HepG2 (cell line): ENCODE results near the gene KIF17. TPM values are rescaled to one million over a fixed set of nuclear protein-coding genes. Genes with fewer than 3 reads are reported as not detected.

Source experiments
- ATAC-seq: fragments of 200-7000 bp; cut with Tn5 transposase; 3 replicates; pipeline ENCODE4 v1.9.1; 2020; ENCODE audit warnings: mild to moderate bottlenecking, moderate library complexity
- BruUV-seq: library from RNA; stranded (reverse); fragments of 400-500 nt; replicated peaks from 2 replicates; lab custom pipeline; 2021; lab: Mats Ljungman, UMichigan
- CTCF ChIA-PET: fragments of 300-600 bp; formaldehyde crosslinking; extraction: SDS; loops from one replicate; lab custom pipeline; 2021; ENCODE audit warnings: low total read pairs, inconsistent platforms, low intra/inter-chr PET ratio; lab: Yijun Ruan, JAX
- POLR2A ChIA-PET: fragments of 350-600 bp; sonication (Branson Sonifier 250); formaldehyde crosslinking; loops from one replicate; lab custom pipeline; 2020; ENCODE audit warnings: antibody characterized with exemption, inconsistent platforms; lab: Yijun Ruan, JAX
- DNase-seq: peaks from one replicate; pipeline ENCODE4 v3.0.0-alpha.2; 2015; ENCODE audit warnings: low spot score
- FAIRE-seq: peaks from 3 replicates; lab custom pipeline; 2011; peaks lifted over from hg19 to GRCh38; lab: Jason Lieb, UNC
- H2AFZ ChIP-seq: one replicate; pipeline ENCODE4 v1.6.1; 2011; ENCODE audit warnings: low read length, inconsistent platforms
- H3K27ac ChIP-seq: fragments of 300-600 bp; 3 replicates; pipeline ENCODE4 v1.8.0; 2011; ENCODE audit warnings: mixed run types, mild to moderate bottlenecking, mixed read lengths, low read length, inconsistent platforms; ENCODE audit not compliant: insufficient read depth; ENCODE audit errors: extremely low read length
- H3K27me3 ChIP-seq, 2 experiments: fragments of 200-600 bp in 1 of 2; 2 replicates in 1 of 2; 3 replicates in 1 of 2; pipeline versions ENCODE4 v1.6.0 to v1.8.0; 2011; ENCODE audit warnings: low read length in 2 of 2, mild to moderate bottlenecking in 2 of 2, moderate library complexity in 2 of 2, inconsistent platforms in 1 of 2; ENCODE audit not compliant: insufficient read depth in 2 of 2, control insufficient read depth in 1 of 2
- H3K36me3 ChIP-seq, 2 experiments: fragments of 200-600 bp in 1 of 2; replicated peaks in 1 of 2; 2 replicates in 1 of 2; 3 replicates in 1 of 2; pipeline versions ENCODE4 v1.5.1 to v1.8.0; 2011; ENCODE audit warnings: low read length in 2 of 2, inconsistent platforms in 1 of 2; ENCODE audit not compliant: insufficient read depth in 2 of 2, control insufficient read depth in 1 of 2
- H3K4me1 ChIP-seq: 2 replicates; pipeline ENCODE4 v1.5.1; 2012; ENCODE audit warnings: low read length, inconsistent platforms; ENCODE audit not compliant: insufficient read depth
- H3K4me2 ChIP-seq: 2 replicates; pipeline ENCODE4 v1.6.0; 2011; ENCODE audit warnings: low read depth, low read length, inconsistent platforms
- H3K4me3 ChIP-seq, 3 experiments: fragments of 200-600 bp in 1 of 3; sonication (generic), shearing (Covaris generic) in 1 of 3; replicated peaks in 1 of 3; 2 replicates each; pipeline ENCODE4 v1.5.1; 2011 to 2016; ENCODE audit warnings: low read length in 3 of 3, inconsistent platforms in 2 of 3, low read depth in 2 of 3, mild to moderate bottlenecking in 2 of 3, control low read depth in 1 of 3, mixed read lengths in 1 of 3; ENCODE audit not compliant: insufficient read depth in 1 of 3
- H3K79me2 ChIP-seq: one replicate; pipeline ENCODE4 v1.6.1; 2011; ENCODE audit warnings: low read length, inconsistent platforms; ENCODE audit not compliant: insufficient read depth
- H3K9ac ChIP-seq: 2 replicates; pipeline ENCODE4 v1.6.0; 2011; ENCODE audit warnings: mild to moderate bottlenecking, low read depth, low read length, inconsistent platforms; ENCODE audit not compliant: insufficient read depth
- H3K9me3 ChIP-seq: 2 replicates; pipeline ENCODE4 v1.5.1; 2012; ENCODE audit warnings: mild to moderate bottlenecking, low read length
- H4K20me1 ChIP-seq: 2 replicates; pipeline ENCODE4 v1.6.0; 2011; ENCODE audit warnings: inconsistent platforms, mild to moderate bottlenecking, low read length, moderate library complexity; ENCODE audit not compliant: insufficient read depth
- RERE ChIP-seq: IDR thresholded peaks from 2 replicates; pipeline ENCODE4 v1.6.1; 2016; ENCODE audit warnings: low read depth, missing genetic modification reagents, missing compliant biosample characterization
- SIX1 ChIP-seq: sonication (generic); formaldehyde crosslinking; IDR thresholded peaks from 2 replicates; pipeline ENCODE4 v1.4.0; 2020; ENCODE audit warnings: missing genetic modification reagents, borderline replicate concordance
- SKIL ChIP-seq: sonication (generic); formaldehyde crosslinking; IDR thresholded peaks from 2 replicates; pipeline ENCODE4 v1.8.0; 2022; ENCODE audit warnings: missing genetic modification reagents, mild to moderate bottlenecking, moderate library complexity, borderline replicate concordance
- TARDBP ChIP-seq: sonication (generic); formaldehyde crosslinking; IDR thresholded peaks from 2 replicates; pipeline ENCODE4 v1.8.0; 2022; ENCODE audit warnings: mild to moderate bottlenecking, missing genetic modification reagents
- TEAD3 ChIP-seq: optimal IDR thresholded peaks from 2 replicates; pipeline ENCODE3; 2016; ENCODE audit warnings: borderline replicate concordance
- THAP11 ChIP-seq: IDR thresholded peaks from 2 replicates; pipeline ENCODE4 v1.6.1; 2016; ENCODE audit warnings: missing biosample characterization, missing genetic modification reagents
- TRIM22 ChIP-seq: fragments of 450-650 bp; IDR thresholded peaks from 2 replicates; pipeline ENCODE4 v1.6.1; 2017
- ZBTB33 ChIP-seq: sonication (generic); formaldehyde crosslinking; IDR thresholded peaks from 2 replicates; pipeline ENCODE4 v1.4.0; 2020; ENCODE audit warnings: missing genetic modification reagents
- ZNF550 ChIP-seq: sonication (generic); formaldehyde crosslinking; IDR thresholded peaks from 2 replicates; pipeline ENCODE4 v1.4.0; 2020; ENCODE audit warnings: mild to moderate bottlenecking, missing genetic modification reagents, borderline replicate concordance
- ZNF773 ChIP-seq: sonication (generic); formaldehyde crosslinking; IDR thresholded peaks from 2 replicates; pipeline ENCODE4 v1.4.0; 2020; ENCODE audit warnings: missing genetic modification reagents, borderline replicate concordance
- ZNF777 ChIP-seq: sonication (generic); formaldehyde crosslinking; IDR thresholded peaks from 2 replicates; pipeline ENCODE4 v1.4.0; 2020; ENCODE audit warnings: missing genetic modification reagents
- WGBS: methylation state at CpG from one replicate; pipeline ENCODE4 v1.1.6; 2017; ENCODE audit warnings: low lambda C conversion rate; 5-methylcytosine and 5-hydroxymethylcytosine counted together
- in situ Hi-C: cut with HindIII; loops from 2 replicates; pipeline ENCODE4 v1.10.0; 2017; ENCODE audit warnings: low pct_unique_long_range_greater_than_20kb; ENCODE audit not compliant: extremely low pct_ligation_motif_present
- intact Hi-C: fragments of 100-400 bp; cut with micrococcal nuclease; formaldehyde crosslinking; loops from one replicate; pipeline ENCODE4 v1.10.0; 2022; ENCODE audit not compliant: unreplicated experiment
- polyA plus RNA-seq, 8 experiments: library from polyadenylated mRNA; depleted of rRNA in 3 of 8; stranded (reverse) in 7 of 8; unstranded in 1 of 8; fragments of >200 nt; fragmentation: Illumina TruSeq in 4 of 8; extraction: Trizol in 4 of 8; gene quantifications; 2 replicates each; pipeline versions ENCODE4 v1.2.1 to v1.2.3, GENCODE V29; 2011 to 2016; ENCODE audit warnings: low read depth in 4 of 8, missing spikeins in 1 of 8, mixed read lengths in 1 of 8; ENCODE audit not compliant: insufficient read depth in 1 of 8
- total RNA-seq, 5 experiments: library from RNA; depleted of rRNA; stranded (reverse); fragments of >200 nt; fragmentation: Illumina TruSeq; extraction: Trizol; gene quantifications; 2 replicates each; pipeline ENCODE4 v1.2.3, GENCODE V29; 2016; ENCODE audit warnings: low read depth in 1 of 5

KIF17 gene
- total and polyA plus RNA-seq, 2 of the 13 experiments (the other 11 are each of a cell fraction or from before 2014, with no cell fraction given), result 0.24 to 0.44 TPM

- ChIA-PET CTCF (no interaction called here), POLR2A (interaction anchor here (0.6 to 2.9 kb wide), 18 partner anchors 9 to 1391 kb away, joined by 3 to 24 read pairs (median 4); partner anchors contain the start of genes CDC42, FAM43B, HP1BP3 and PINK1)
- DNase-seq (peak; percentile 98), ATAC-seq (peak; percentile 95), FAIRE-seq (peak; percentile 96)
- Histone ChIP-seq H3K27ac (peak within 1 kb of the TSS; percentile 66), H4K20me1 (no peaks in the 10 kb centered on the region), H3K4me2 (peak within 1 kb of the TSS; percentile 81), H3K36me3 (peaks cover 13 to 25% of the 10 kb centered on the region in 2 experiments), H3K4me3 (peak within 1 kb of the TSS; percentile 77 to 98 (median 89)), H3K9ac (peak within 1 kb of the TSS; percentile 85), H3K79me2 (peaks cover 46% of the 10 kb centered on the region), H3K27me3 (no peaks in the 10 kb centered on the region; a peak in 1 of 5 replicates), H3K4me1 (peaks cover 47% of the 10 kb centered on the region), H3K9me3 (no peaks in the 10 kb centered on the region), H2AFZ (no peak within 1 kb of the TSS)
- under 1% methylated on average over 17 of the region's 58 CpGs for WGBS
- intact Hi-C loops, result no loop called here
- in situ Hi-C loops, result no loop called here
- BruUV-seq, result no TSS peak
- no peak for TF ChIP-seq TEAD3 (CRISPR knock-in tag)
- TF ChIP-seq ZNF773, result peak; percentile 72; the same call in 1 of the 2 replicates
- no peak for TF ChIP-seq ZBTB33 (CRISPR knock-in tag)
- peak; percentile 94 for TF ChIP-seq THAP11 (CRISPR knock-in tag)
- peak; percentile 86 for TF ChIP-seq TARDBP (CRISPR knock-in tag)
- TF ChIP-seq RERE (CRISPR knock-in tag), result no peak
- TF ChIP-seq SIX1 (CRISPR knock-in tag), result no peak
- 0 out of 2 replicates have a peak, but pooled peaks have one; percentile 14 for TF ChIP-seq SKIL (CRISPR knock-in tag)
- TF ChIP-seq TRIM22, result no peak
- TF ChIP-seq ZNF777, result no peak
- 0 out of 2 replicates have a peak, but pooled peaks have one; percentile 28 for TF ChIP-seq ZNF550 (CRISPR knock-in tag)
Measured at GRCh38 chr1:20661207-20662109, 56.3 kb downstream of the KIF17 start, which contains the start of gene DDOST. Gene DDOST, minus strand, starts transcription at chr1:20661369. Its CDS starts 19 bp downstream, at chr1:20661350.
